Transverse colon (tissue), 4 donors: Measurements from ENCODE around the gene DNAJC9. TPM values are rescaled to one million over a fixed set of nuclear protein-coding genes. Genes with fewer than 3 reads are reported as not detected.
"Not testable (repeated sequence)": the region's sequence is repeated elsewhere in the genome, so short reads cannot be mapped to it uniquely, and the experiment has no call there.

ENCODE experiments used
- DNase-seq: peaks from one replicate; pipeline ENCODE4 v3.0.0-alpha.2; 2019
- H3K27ac ChIP-seq, 4 donors: fragments of 200-600 bp; sonication (generic); 2 replicates each; pipeline ENCODE4 v1.5.1; 2016 to 2018; ENCODE audit warnings: inconsistent platforms in 4 of 4
- H3K27me3 ChIP-seq: fragments of 200-600 bp; sonication (generic); 2 replicates; pipeline ENCODE4 v1.5.1; 2017; ENCODE audit warnings: inconsistent platforms
- H3K36me3 ChIP-seq, 4 donors: fragments of 200-600 bp; sonication (generic); 2 replicates each; pipeline ENCODE4 v1.5.1; 2017 to 2019; ENCODE audit warnings: inconsistent platforms in 4 of 4
- H3K4me1 ChIP-seq, 4 donors: fragments of 200-600 bp; sonication (generic); 2 replicates each; pipeline ENCODE4 v1.5.1; 2017 to 2020; ENCODE audit warnings: inconsistent platforms in 4 of 4
- H3K4me3 ChIP-seq, 4 donors: fragments of 200-600 bp; sonication (generic); 1 replicate in 1 of 4; 2 replicates in 3 of 4; pipeline versions ENCODE4 v1.5.1 to v1.6.1; 2017 to 2019; ENCODE audit warnings: inconsistent platforms in 4 of 4
- H3K9me3 ChIP-seq, 2 donors: fragments of 200-600 bp; sonication (generic); 2 replicates each; pipeline ENCODE4 v1.5.1; 2017 to 2019; ENCODE audit warnings: inconsistent platforms in 2 of 2
- CTCF ChIP-seq, 5 experiments: fragments of 200-600 bp in 3 of 5; fragments of 450-650 bp in 2 of 5; sonication (generic) in 3 of 5; IDR thresholded peaks; 1 replicate in 2 of 5; 2 replicates in 3 of 5; pipeline ENCODE4 v1.5.1; 2016 to 2017; ENCODE audit warnings: antibody characterized with exemption in 5 of 5, inconsistent platforms in 3 of 5, mild to moderate bottlenecking in 2 of 5, moderate library complexity in 1 of 5
- EP300 ChIP-seq: sonication (generic); formaldehyde crosslinking; IDR thresholded peaks from one replicate; pipeline ENCODE4 v1.6.1; 2017; ENCODE audit warnings: antibody characterized with exemption, low read depth
- POLR2A ChIP-seq: fragments of 450-650 bp; IDR thresholded peaks from one replicate; pipeline ENCODE4 v1.6.1; 2016; ENCODE audit warnings: antibody characterized with exemption, mild to moderate bottlenecking, moderate library complexity
- POLR2AphosphoS5 ChIP-seq, 3 donors: sonication (generic); formaldehyde crosslinking; IDR thresholded peaks; one replicate each; pipeline ENCODE4 v1.6.1; 2016; ENCODE audit warnings: antibody characterized with exemption in 3 of 3
- WGBS, 2 donors: methylation state at CpG; one replicate each; pipeline ENCODE4 v1.1.5; 2018; ENCODE audit warnings: low coverage in 1 of 2; 5-methylcytosine and 5-hydroxymethylcytosine counted together
- in situ Hi-C, 4 donors: fragments of 200-750 bp; cut with MboI; loops; one replicate each; pipeline versions ENCODE4 v1.15.0 to v1.15.1; 2017; ENCODE audit warnings: low sequenced_read_pairs in 3 of 4, low pct_ligation_motif_present in 1 of 4, low pct_unique_long_range_greater_than_20kb in 1 of 4
- intact Hi-C: fragments of 100-400 bp; cut with DNase I; formaldehyde crosslinking; loops from one replicate; pipeline ENCODE4 v1.15.1; 2023; ENCODE audit warnings: low total_unique reads
- total RNA-seq, 4 donors: library from RNA; depleted of rRNA; stranded (reverse); fragments of >200 nt; gene quantifications; one replicate each; pipeline ENCODE4 v1.1.0, GENCODE V29; 2016

The DNAJC9 gene
- total RNA-seq, 4 donors from 2014 or later, result 8.2 to 15.9 (median 14.6) TPM

DNA sequence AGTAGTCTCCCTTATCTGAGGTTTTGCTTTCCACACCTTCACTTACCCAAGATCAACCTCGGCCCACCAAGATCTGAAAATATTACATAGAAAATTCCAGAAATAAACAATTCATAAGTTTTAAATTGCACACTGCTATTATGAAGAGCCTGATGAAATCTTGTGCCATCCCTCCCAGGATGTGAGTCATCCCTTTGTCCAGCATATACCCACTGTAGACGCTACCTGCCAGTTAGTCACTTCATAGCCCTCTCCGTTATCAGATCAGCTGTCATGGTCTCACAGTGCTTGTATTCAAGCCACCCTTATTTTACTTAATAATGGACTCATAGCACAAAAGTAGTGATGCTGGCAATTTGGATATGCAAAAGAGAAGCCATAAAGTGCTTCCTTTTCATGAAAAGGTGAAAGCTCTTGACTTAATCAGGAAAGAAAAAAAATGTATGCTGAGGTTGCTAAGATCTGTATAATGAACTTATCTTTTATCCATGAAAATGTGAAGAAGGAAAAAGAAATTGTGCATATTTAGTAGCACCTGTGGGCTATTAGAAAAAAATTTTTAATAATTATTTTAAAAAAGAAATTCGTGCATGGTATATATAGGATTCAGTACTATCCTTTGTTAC lies 15.2 kb upstream of the DNAJC9 start:
- Histone ChIP-seq H3K9me3 (no peaks in the 10 kb centered on the region), H3K27ac (no peak overlapping the region), H3K4me1 (no peaks in the 10 kb centered on the region), H3K27me3 (no peaks in the 10 kb centered on the region), H3K4me3 (no peak overlapping the region), H3K36me3 (no peaks in the 10 kb centered on the region)
- in situ Hi-C loops (loop anchor here in 1 of 4 donors (25.0 kb wide), 1 partner anchor 375 kb away; the partner anchor contains the start of gene MYOZ1), intact Hi-C loops (no loop called here)
- WGBS, 2 donors, result 78% methylated on average over 4 of the region's 4 CpGs
- TF ChIP-seq CTCF (IDR thresholded peaks at IDR 0.05) (no peak), EP300 (no peak), POLR2AphosphoS5 (IDR thresholded peaks at IDR 0.05) (no peak)
- DNase-seq, result no peak

DNA sequence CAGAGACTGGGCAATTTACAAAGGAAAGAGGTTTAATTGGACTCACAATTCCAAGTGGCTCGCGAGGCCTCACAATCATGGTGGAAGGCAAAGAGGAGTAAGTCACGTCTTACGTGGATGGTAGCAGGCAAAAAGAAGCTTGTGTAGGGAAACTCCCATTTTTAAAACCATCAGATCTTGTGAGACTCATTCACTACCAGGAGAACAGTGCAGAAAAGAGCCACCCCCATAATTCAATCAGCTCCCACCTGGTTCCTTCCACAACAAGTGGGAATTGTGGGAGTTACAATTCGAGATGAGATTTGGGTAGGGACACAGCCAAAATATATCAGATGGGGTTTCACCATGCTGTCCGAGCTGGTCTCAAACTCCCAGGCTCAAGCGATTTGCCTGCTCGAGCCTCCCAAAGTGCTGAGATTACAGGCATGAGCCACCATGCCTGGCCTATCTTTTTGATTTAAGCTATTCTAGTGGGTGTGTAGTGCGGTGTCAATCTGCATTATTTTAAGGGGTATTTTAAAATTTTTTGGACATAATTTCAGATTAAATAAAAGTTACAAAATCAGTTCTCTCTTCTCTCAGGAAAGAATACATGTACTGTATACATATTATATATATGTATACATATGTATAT lies 14.4 kb upstream of the DNAJC9 start:
- DNase-seq, result no peak
- Histone ChIP-seq H3K27me3 (no peaks in the 10 kb centered on the region), H3K4me3 (no peak overlapping the region), H3K27ac (no peak overlapping the region), H3K9me3 (no peaks in the 10 kb centered on the region), H3K36me3 (no peaks in the 10 kb centered on the region), H3K4me1 (no peaks in the 10 kb centered on the region)
- in situ Hi-C loops (loop anchor here in 1 of 4 donors (25.0 kb wide), 1 partner anchor 376 kb away; the partner anchor contains the start of gene MYOZ1), intact Hi-C loops (no loop called here)
- WGBS, 2 donors, result 87 to 90% methylated on average over 9 of the region's 9 CpGs
- no peak for TF ChIP-seq CTCF (IDR thresholded peaks at IDR 0.05)
- no peak for TF ChIP-seq EP300
- TF ChIP-seq POLR2AphosphoS5 (IDR thresholded peaks at IDR 0.05), result no peak
- no peak for TF ChIP-seq POLR2A

DNA sequence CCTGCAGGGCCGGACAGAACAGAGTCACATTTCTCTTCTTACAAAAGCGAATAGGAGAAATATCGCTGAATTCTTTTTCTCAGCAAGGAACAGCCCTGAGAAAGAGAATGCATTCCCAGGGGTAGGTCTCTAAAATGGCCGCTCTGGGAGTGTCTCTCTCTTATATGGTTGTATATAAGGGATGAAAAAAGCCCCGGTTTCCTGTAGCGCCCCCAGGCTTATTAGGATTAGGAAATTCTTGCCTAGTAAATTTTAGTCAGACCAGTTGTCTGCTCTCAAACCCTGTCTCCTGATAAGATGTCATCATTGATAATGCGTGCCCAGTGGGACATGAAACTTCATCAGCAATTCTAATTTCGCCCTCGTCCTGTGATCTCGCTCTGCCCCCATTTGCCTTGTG lies 11.6 kb upstream of the DNAJC9 start:
- 96% methylated on average over 10 of the region's 10 CpGs for WGBS, 2 donors
- H3K27ac ChIP-seq, H3K27me3 ChIP-seq, H3K9me3 ChIP-seq, H3K4me1 ChIP-seq, DNase-seq, H3K4me3 ChIP-seq, intact Hi-C loops, H3K36me3 ChIP-seq: not testable (repeated sequence)
- in situ Hi-C loops, result loop anchor here in 1 of 4 donors (25.0 kb wide), 1 partner anchor 379 kb away; the partner anchor contains the start of gene MYOZ1

DNA sequence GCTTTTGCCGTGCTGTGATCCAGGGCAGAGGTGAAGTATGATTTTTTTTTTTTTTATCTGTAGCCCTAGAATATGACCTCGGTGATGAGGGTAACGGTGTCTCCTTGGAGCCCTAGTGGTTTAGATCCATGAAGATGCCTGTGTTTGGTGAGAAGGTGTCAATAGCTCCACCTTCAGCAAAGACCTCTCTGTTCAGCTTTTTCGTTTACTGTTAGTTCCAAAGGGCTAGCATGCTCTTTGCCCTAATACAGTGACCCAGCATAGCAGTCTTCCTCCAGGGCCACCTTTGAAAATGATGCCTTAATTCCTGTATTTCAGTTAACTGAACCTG lies 6.1 kb upstream of the DNAJC9 start:
- no peak for TF ChIP-seq POLR2A
- peak in 1 of 5 experiments; percentile 11 for TF ChIP-seq CTCF (IDR thresholded peaks at IDR 0.05)
- H3K27me3 ChIP-seq, result no peaks in the 10 kb centered on the region
- DNase-seq, result no peak
- intact Hi-C loops, result no loop called here
- peak overlapping the region; percentile 88 to 96 (median 93) for H3K27ac ChIP-seq
- H3K4me1 ChIP-seq, result peaks cover 17 to 24% (median 22%) of the 10 kb centered on the region in 4 donors
- peaks cover 0 to 4% (median 0%) of the 10 kb centered on the region in 4 donors for H3K36me3 ChIP-seq
- H3K9me3 ChIP-seq, result no peaks in the 10 kb centered on the region
- 0% methylated on average over 1 to 4 of the region's 4 CpGs for WGBS, 2 donors
- in situ Hi-C loops, result loop anchor here in 1 of 4 donors (25.0 kb wide), 1 partner anchor 384 kb away; the partner anchor contains the start of gene MYOZ1
- H3K4me3 ChIP-seq, result peak overlapping the region; percentile 71 to 92 (median 78)
